ENCODE results near the gene FOXF2.
"Not testable (repeated sequence)": the region's sequence is repeated elsewhere in the genome, so short reads cannot be mapped to it uniquely, and the experiment has no call there.

FOXF2 gene

GRCh38 chr6:1389369-1390132, at the start of gene FOXF2:
TSS of gene FOXF2 (plus strand) at chr6:1389576. CDS start at chr6:1389948, 372 bp downstream.
- no peak for DNase-seq (ENCODE audit: low spot score)

GRCh38 chr6:1346101-1346500, 43.3 kb upstream of the FOXF2 start:
- no peak for DNase-seq (ENCODE audit: low spot score)

GRCh38 chr6:1346558-1347091, 42.8 kb upstream of the FOXF2 start:
- DNase-seq (ENCODE audit: low spot score), result no peak

GRCh38 chr6:1347161-1347560, 42.2 kb upstream of the FOXF2 start:
- no peak for DNase-seq (ENCODE audit: low spot score)

GRCh38 chr6:1348675-1349074, 40.7 kb upstream of the FOXF2 start:
- no peak for DNase-seq (ENCODE audit: low spot score)

- DNase-seq (ENCODE audit: low spot score), result no peak
These were observed 39.7 kb upstream of the FOXF2 start for GRCh38 chr6:1349655-1350054.

GRCh38 chr6:1351381-1352008, 37.9 kb upstream of the FOXF2 start:
- DNase-seq (ENCODE audit: low spot score), result no peak

GRCh38 chr6:1355068-1355467, 34.3 kb upstream of the FOXF2 start:
- not testable (repeated sequence) for DNase-seq (ENCODE audit: low spot score)

- DNase-seq (ENCODE audit: low spot score), result not testable (repeated sequence)
These were observed 27.7 kb upstream of the FOXF2 start for GRCh38 chr6:1361717-1362116.

GRCh38 chr6:1362643-1363042, 26.7 kb upstream of the FOXF2 start:
- no peak for DNase-seq (ENCODE audit: low spot score)

- DNase-seq (ENCODE audit: low spot score), result no peak
These were observed 26.1 kb upstream of the FOXF2 start for GRCh38 chr6:1363298-1363697.

- DNase-seq (ENCODE audit: low spot score), result no peak
These were observed 25.4 kb upstream of the FOXF2 start for GRCh38 chr6:1363729-1364572.

- no peak for DNase-seq (ENCODE audit: low spot score)
These were observed 24.6 kb upstream of the FOXF2 start for GRCh38 chr6:1364791-1365190.

- DNase-seq (ENCODE audit: low spot score), result no peak
These were observed 23.7 kb upstream of the FOXF2 start for GRCh38 chr6:1365686-1366085.

- no peak for DNase-seq (ENCODE audit: low spot score)
These were observed 21.6 kb upstream of the FOXF2 start for GRCh38 chr6:1367771-1368170.

GRCh38 chr6:1368940-1369339, 20.4 kb upstream of the FOXF2 start:
- no peak for DNase-seq (ENCODE audit: low spot score)

GRCh38 chr6:1369695-1370094, 19.7 kb upstream of the FOXF2 start:
- DNase-seq (ENCODE audit: low spot score), result not testable (repeated sequence)

- DNase-seq (ENCODE audit: low spot score), result no peak
These were observed 17.4 kb upstream of the FOXF2 start for GRCh38 chr6:1371933-1372332.

GRCh38 chr6:1372690-1373089, 16.7 kb upstream of the FOXF2 start:
- DNase-seq (ENCODE audit: low spot score), result no peak

GRCh38 chr6:1376653-1377052, 12.7 kb upstream of the FOXF2 start:
- no peak for DNase-seq (ENCODE audit: low spot score)

- DNase-seq (ENCODE audit: low spot score), result no peak
These were observed 11.8 kb upstream of the FOXF2 start for GRCh38 chr6:1377526-1377925.
